Measurements from ENCODE around the gene PEF1.

PEF1 gene

GRCh38 chr1:31609514-31610118 is 35.1 kb downstream of the PEF1 start:
- Histone ChIP-seq H3K9me3 (no peaks in the 10 kb centered on the region), H3K4me3 (no peak overlapping the region), H3K27ac (no peak overlapping the region), H3K27me3 (no peaks in the 10 kb centered on the region), H3K4me1 (peaks cover 0 to 12% (median 9%) of the 10 kb centered on the region in 4 donors), H3K36me3 (no peaks in the 10 kb centered on the region)
- intact Hi-C loops (cut with DNase I; ENCODE audit: low total_unique reads), result no loop called here
- DNase-seq, result no peak
- no peak for TF ChIP-seq CTCF (IDR thresholded peaks at IDR 0.05)

DNA sequence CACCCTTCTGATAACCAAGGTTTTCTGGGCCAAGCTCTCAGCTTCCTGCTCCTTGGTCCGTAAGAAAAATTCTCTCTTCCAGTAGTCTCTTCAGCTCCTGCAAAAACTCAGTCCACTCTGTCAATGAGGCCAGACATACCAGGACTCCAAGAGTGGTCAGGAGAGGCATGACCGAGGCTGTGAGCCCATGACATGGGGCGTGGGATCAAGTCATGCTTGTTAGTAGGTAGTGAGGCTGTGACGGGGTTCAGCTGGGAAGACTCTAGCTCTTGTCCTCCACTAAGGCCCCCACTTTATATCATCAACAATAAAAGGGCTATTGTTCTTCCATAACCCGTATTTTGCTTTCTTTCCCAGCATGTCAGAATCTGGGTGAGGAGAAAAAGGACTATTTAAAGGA is 37.3 kb downstream of the PEF1 start:
- Histone ChIP-seq H3K4me3 (no peak overlapping the region), H3K27me3 (no peaks in the 10 kb centered on the region), H3K4me1 (no peaks in the 10 kb centered on the region), H3K27ac (no peak overlapping the region), H3K36me3 (no peaks in the 10 kb centered on the region), H3K9me3 (no peaks in the 10 kb centered on the region)
- intact Hi-C loops (cut with DNase I; ENCODE audit: low total_unique reads), result no loop called here
- TF ChIP-seq CTCF (IDR thresholded peaks at IDR 0.05), result no peak
- no peak for DNase-seq

- DNase-seq, result no peak
- Histone ChIP-seq H3K36me3 (no peaks in the 10 kb centered on the region), H3K4me3 (no peak overlapping the region), H3K27ac (no peak overlapping the region), H3K4me1 (no peaks in the 10 kb centered on the region), H3K27me3 (no peaks in the 10 kb centered on the region), H3K9me3 (no peaks in the 10 kb centered on the region)
- no peak for TF ChIP-seq CTCF (IDR thresholded peaks at IDR 0.05)
- intact Hi-C loops (cut with DNase I; ENCODE audit: low total_unique reads), result no loop called here
These were observed 38.7 kb downstream of the PEF1 start for GRCh38 chr1:31605908-31606427.

GRCh38 chr1:31602081-31602480 is 42.6 kb downstream of the PEF1 start:
- Histone ChIP-seq H3K9me3 (no peaks in the 10 kb centered on the region), H3K36me3 (no peaks in the 10 kb centered on the region), H3K4me3 (no peak overlapping the region), H3K27me3 (no peaks in the 10 kb centered on the region), H3K27ac (no peak overlapping the region), H3K4me1 (no peaks in the 10 kb centered on the region)
- no peak for DNase-seq
- TF ChIP-seq CTCF (IDR thresholded peaks at IDR 0.05), result no peak
- intact Hi-C loops (cut with DNase I; ENCODE audit: low total_unique reads), result no loop called here

- no peaks in the 10 kb centered on the region for H3K4me1 ChIP-seq
- H3K9me3 ChIP-seq, result no peaks in the 10 kb centered on the region
- H3K27ac ChIP-seq, result no peak overlapping the region
- H3K27me3 ChIP-seq, result no peaks in the 10 kb centered on the region
- no peak for DNase-seq
- H3K4me3 ChIP-seq, result no peak overlapping the region
- TF ChIP-seq CTCF (IDR thresholded peaks at IDR 0.05), result no peak
- no peaks in the 10 kb centered on the region for H3K36me3 ChIP-seq
- intact Hi-C loops (cut with DNase I; ENCODE audit: low total_unique reads), result no loop called here
These were observed 44.0 kb downstream of the PEF1 start for GRCh38 chr1:31600641-31601040.

GRCh38 chr1:31598980-31599379 is 45.7 kb downstream of the PEF1 start:
- TF ChIP-seq CTCF (IDR thresholded peaks at IDR 0.05), result no peak
- Histone ChIP-seq H3K27ac (no peak overlapping the region), H3K9me3 (no peaks in the 10 kb centered on the region), H3K4me1 (peaks cover 0 to 2% (median 0%) of the 10 kb centered on the region in 4 donors), H3K27me3 (no peaks in the 10 kb centered on the region), H3K4me3 (no peak overlapping the region), H3K36me3 (no peaks in the 10 kb centered on the region)
- intact Hi-C loops (cut with DNase I; ENCODE audit: low total_unique reads), result no loop called here
- no peak for DNase-seq
